SU-DHL-6 (cell line): ENCODE results near the gene FLNB.

Source experiments
- H2AFZ ChIP-seq: fragments of 200-600 bp; sonication (generic); 2 replicates; pipeline ENCODE4 v1.6.1; 2014; ENCODE audit warnings: low read depth, mild to moderate bottlenecking, moderate library complexity, mixed read lengths, antibody characterized with exemption, low read length; ENCODE audit not compliant: severe bottlenecking
- H3F3A ChIP-seq: fragments of 200-600 bp; shearing (Covaris generic); 2 replicates; pipeline ENCODE4 v1.6.0; 2016; ENCODE audit warnings: antibody characterized with exemption, mild to moderate bottlenecking; ENCODE audit not compliant: insufficient read depth
- H3K27ac ChIP-seq: fragments of 200-600 bp; sonication (generic); 2 replicates; pipeline ENCODE4 v1.5.1; 2016; ENCODE audit warnings: low read depth, mild to moderate bottlenecking, low read length, moderate library complexity, mixed read lengths
- H3K27me3 ChIP-seq: fragments of 200-600 bp; sonication (generic), shearing (Covaris generic); 2 replicates; pipeline ENCODE4 v1.6.0; 2014; ENCODE audit warnings: mild to moderate bottlenecking, low read length
- H3K36me3 ChIP-seq: fragments of 200-600 bp; sonication (generic); 2 replicates; pipeline ENCODE4 v1.6.1; 2014; ENCODE audit warnings: mild to moderate bottlenecking, low read length, mixed read lengths
- H3K4me2 ChIP-seq: fragments of 300-600, 200-600 bp; shearing (Covaris generic), sonication (generic); 2 replicates; pipeline ENCODE4 v1.6.0; 2014; ENCODE audit warnings: low read length, low read depth, mild to moderate bottlenecking; ENCODE audit not compliant: poor library complexity, severe bottlenecking
- H3K4me3 ChIP-seq: fragments of 200-600 bp; sonication (generic); 2 replicates; pipeline ENCODE4 v1.5.1; 2014; ENCODE audit warnings: antibody characterized with exemption, low read length, mild to moderate bottlenecking, mixed read lengths; ENCODE audit not compliant: insufficient read depth, poor library complexity, severe bottlenecking
- H3K79me2 ChIP-seq: fragments of 200-600 bp; sonication (generic); 2 replicates; pipeline ENCODE4 v1.6.1; 2014; ENCODE audit warnings: mild to moderate bottlenecking, low read length, moderate library complexity; ENCODE audit not compliant: insufficient read depth
- H3K9ac ChIP-seq: fragments of 200-600 bp; sonication (generic); 2 replicates; pipeline ENCODE4 v1.7.0; 2014; ENCODE audit warnings: mild to moderate bottlenecking, low read length
- H3K9me2 ChIP-seq: fragments of 200-600 bp; sonication (generic); replicated peaks from 2 replicates; pipeline ENCODE4 v1.6.1; 2014; ENCODE audit warnings: low read length; ENCODE audit not compliant: insufficient read depth
- H3K9me3 ChIP-seq: fragments of 200-600 bp; sonication (generic); 2 replicates; pipeline ENCODE4 v1.6.1; 2014; ENCODE audit warnings: low read length, mixed read lengths; ENCODE audit not compliant: insufficient read depth
- H4K20me1 ChIP-seq: fragments of 200-600 bp; sonication (generic); 2 replicates; pipeline ENCODE4 v1.6.1; 2014; ENCODE audit warnings: low read depth, mild to moderate bottlenecking, antibody characterized with exemption, low read length, moderate library complexity, mixed read lengths
- CTCF ChIP-seq: fragments of 200-600 bp; sonication (generic); IDR thresholded peaks from one replicate; pipeline ENCODE4 v1.5.1; 2017; ENCODE audit warnings: antibody characterized with exemption, mild to moderate bottlenecking, low read length, moderate library complexity; ENCODE audit not compliant: insufficient read depth, poor library complexity, severe bottlenecking
- EZH2phosphoT487 ChIP-seq: fragments of 200-600 bp; sonication (generic), shearing (Covaris generic); conservative IDR thresholded peaks from 2 replicates; pipeline ENCODE4 v1.6.1; 2018; ENCODE audit warnings: mild to moderate bottlenecking, antibody characterized with exemption, low read length, moderate library complexity, mixed read lengths

Gene FLNB

GRCh38 chr3:58009749-58010535, 1.7 kb downstream of the FLNB start:
- H3K9ac ChIP-seq: 0 out of 2 replicates have a peak overlapping the region, but pooled peaks have one; percentile 78
- H3K4me3 ChIP-seq: no peak overlapping the region
- H3K27me3 ChIP-seq: no peaks in the 10 kb centered on the region
- H3K27ac ChIP-seq: no peak overlapping the region
- H3K9me2 ChIP-seq: no peaks in the 10 kb centered on the region
- H3K4me2 ChIP-seq: peak overlapping the region; percentile 60
- no peaks in the 10 kb centered on the region for H3F3A ChIP-seq
- TF ChIP-seq CTCF: no peak
- TF ChIP-seq EZH2phosphoT487: no peak
- H2AFZ ChIP-seq: no peak overlapping the region
- no peaks in the 10 kb centered on the region for H3K9me3 ChIP-seq
- H3K36me3 ChIP-seq: no peaks in the 10 kb centered on the region
- no peaks in the 10 kb centered on the region for H4K20me1 ChIP-seq
- H3K79me2 ChIP-seq: no peaks in the 10 kb centered on the region

GRCh38 chr3:58010562-58010961, 2.3 kb downstream of the FLNB start:
- no peaks in the 10 kb centered on the region for H3K9me2 ChIP-seq
- no peaks in the 10 kb centered on the region for H3K36me3 ChIP-seq
- H3K4me3 ChIP-seq: no peak overlapping the region
- no peaks in the 10 kb centered on the region for H3K9me3 ChIP-seq
- no peak overlapping the region for H3K27ac ChIP-seq
- H3K9ac ChIP-seq: no peak overlapping the region
- H4K20me1 ChIP-seq: no peaks in the 10 kb centered on the region
- no peaks in the 10 kb centered on the region for H3K79me2 ChIP-seq
- H3K4me2 ChIP-seq: no peak overlapping the region
- no peaks in the 10 kb centered on the region for H3F3A ChIP-seq
- no peak overlapping the region for H2AFZ ChIP-seq
- H3K27me3 ChIP-seq: no peaks in the 10 kb centered on the region
- TF ChIP-seq EZH2phosphoT487: no peak
- TF ChIP-seq CTCF: no peak

GRCh38 chr3:58011580-58011979, 3.4 kb downstream of the FLNB start:
- no peaks in the 10 kb centered on the region for H3K79me2 ChIP-seq
- H3K36me3 ChIP-seq: no peaks in the 10 kb centered on the region
- no peaks in the 10 kb centered on the region for H3F3A ChIP-seq
- H3K27ac ChIP-seq: no peak overlapping the region
- no peak overlapping the region for H3K4me2 ChIP-seq
- H4K20me1 ChIP-seq: no peaks in the 10 kb centered on the region
- H3K9me3 ChIP-seq: no peaks in the 10 kb centered on the region
- no peak for TF ChIP-seq CTCF
- no peak for TF ChIP-seq EZH2phosphoT487
- H2AFZ ChIP-seq: no peak overlapping the region
- no peak overlapping the region for H3K4me3 ChIP-seq
- no peak overlapping the region for H3K9ac ChIP-seq
- H3K27me3 ChIP-seq: no peaks in the 10 kb centered on the region
- H3K9me2 ChIP-seq: no peaks in the 10 kb centered on the region
